ENCODE data around the gene ARMC8.

- TF ChIP-seq ZC3H10 (CRISPR knock-in tag; IDR thresholded peaks at IDR 0.05) (no peak), PATZ1 (CRISPR knock-in tag; IDR thresholded peaks at IDR 0.05; ENCODE audit: borderline replicate concordance) (no peak), ZFP30 (CRISPR knock-in tag; IDR thresholded peaks at IDR 0.05) (no peak), ISL1 (CRISPR knock-in tag; IDR thresholded peaks at IDR 0.05) (no peak), TCF4 (CRISPR knock-in tag; IDR thresholded peaks at IDR 0.05; ENCODE audit: borderline replicate concordance) (no peak), RARB (CRISPR knock-in tag; IDR thresholded peaks at IDR 0.05) (no peak), CREB5 (CRISPR knock-in tag; IDR thresholded peaks at IDR 0.05; ENCODE audit: low read depth) (no peak), ZNF565 (CRISPR knock-in tag; conservative IDR thresholded peaks at IDR 0.05; ENCODE audit: low read depth) (no peak), CSDC2 (CRISPR knock-in tag; IDR thresholded peaks at IDR 0.05) (no peak), TOX (CRISPR knock-in tag; IDR thresholded peaks at IDR 0.05; ENCODE audit: borderline replicate concordance) (no peak)
- TF ChIP-seq, protein P1, sequence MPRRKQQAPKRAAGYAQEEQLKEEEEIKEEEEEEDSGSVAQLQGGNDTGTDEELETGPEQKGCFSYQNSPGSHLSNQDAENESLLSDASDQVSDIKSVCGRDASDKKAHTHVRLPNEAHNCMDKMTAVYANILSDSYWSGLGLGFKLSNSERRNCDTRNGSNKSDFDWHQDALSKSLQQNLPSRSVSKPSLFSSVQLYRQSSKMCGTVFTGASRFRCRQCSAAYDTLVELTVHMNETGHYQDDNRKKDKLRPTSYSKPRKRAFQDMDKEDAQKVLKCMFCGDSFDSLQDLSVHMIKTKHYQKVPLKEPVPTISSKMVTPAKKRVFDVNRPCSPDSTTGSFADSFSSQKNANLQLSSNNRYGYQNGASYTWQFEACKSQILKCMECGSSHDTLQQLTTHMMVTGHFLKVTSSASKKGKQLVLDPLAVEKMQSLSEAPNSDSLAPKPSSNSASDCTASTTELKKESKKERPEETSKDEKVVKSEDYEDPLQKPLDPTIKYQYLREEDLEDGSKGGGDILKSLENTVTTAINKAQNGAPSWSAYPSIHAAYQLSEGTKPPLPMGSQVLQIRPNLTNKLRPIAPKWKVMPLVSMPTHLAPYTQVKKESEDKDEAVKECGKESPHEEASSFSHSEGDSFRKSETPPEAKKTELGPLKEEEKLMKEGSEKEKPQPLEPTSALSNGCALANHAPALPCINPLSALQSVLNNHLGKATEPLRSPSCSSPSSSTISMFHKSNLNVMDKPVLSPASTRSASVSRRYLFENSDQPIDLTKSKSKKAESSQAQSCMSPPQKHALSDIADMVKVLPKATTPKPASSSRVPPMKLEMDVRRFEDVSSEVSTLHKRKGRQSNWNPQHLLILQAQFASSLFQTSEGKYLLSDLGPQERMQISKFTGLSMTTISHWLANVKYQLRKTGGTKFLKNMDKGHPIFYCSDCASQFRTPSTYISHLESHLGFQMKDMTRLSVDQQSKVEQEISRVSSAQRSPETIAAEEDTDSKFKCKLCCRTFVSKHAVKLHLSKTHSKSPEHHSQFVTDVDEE (CRISPR knock-in tag; IDR thresholded peaks at IDR 0.05) = no peak
Measured at GRCh38 chr3:138296639-138297038, 109.5 kb downstream of the ARMC8 start.
